Dendritic cell treated with granulocyte-macrophage colony-stimulating factor and Interleukin-4, amounts not matched to agents 40 ng/mL and 50 ng/mL, for 4 days (primary cell): ENCODE data around the gene NEDD9.

ENCODE experiments used
- H3K27ac Mint-ChIP-seq: one replicate; pipeline ENCODE4 v1.8.0; 2022; ENCODE audit warnings: mild to moderate bottlenecking, mixed read lengths
- H3K27me3 Mint-ChIP-seq: one replicate; pipeline ENCODE4 v1.8.0; 2022; ENCODE audit warnings: mild to moderate bottlenecking, mixed read lengths
- H3K36me3 Mint-ChIP-seq: one replicate; pipeline ENCODE4 v1.8.0; 2022; ENCODE audit warnings: low read depth, mixed read lengths
- H3K4me1 Mint-ChIP-seq: one replicate; pipeline ENCODE4 v1.8.0; 2022; ENCODE audit warnings: low read depth, mixed read lengths
- H3K4me3 Mint-ChIP-seq: one replicate; pipeline ENCODE4 v1.8.0; 2022; ENCODE audit warnings: mild to moderate bottlenecking, moderate library complexity, mixed read lengths
- H3K9me3 Mint-ChIP-seq: one replicate; pipeline ENCODE4 v1.8.0; 2022; ENCODE audit warnings: mixed read lengths
- intact Hi-C: fragments of 100-400 bp; cut with micrococcal nuclease; formaldehyde crosslinking; loops from one replicate; pipeline ENCODE4 v1.15.0; 2022

The NEDD9 gene

GRCh38 chr6:11166948-11167347 is 65.5 kb downstream of the NEDD9 start:
- H3K4me1 Mint-ChIP-seq, result no peaks in the 10 kb centered on the region
- no peaks in the 10 kb centered on the region for H3K36me3 Mint-ChIP-seq
- H3K4me3 Mint-ChIP-seq, result no peak overlapping the region
- intact Hi-C loops, result no loop called here
- no peak overlapping the region for H3K27ac Mint-ChIP-seq
- no peaks in the 10 kb centered on the region for H3K9me3 Mint-ChIP-seq
- peaks cover 2% of the 10 kb centered on the region for H3K27me3 Mint-ChIP-seq

GRCh38 chr6:11164717-11165646 is 67.5 kb downstream of the NEDD9 start:
- Mint-ChIP-seq H3K4me1 (no peaks in the 10 kb centered on the region), H3K27ac (no peak overlapping the region), H3K36me3 (no peaks in the 10 kb centered on the region), H3K27me3 (no peaks in the 10 kb centered on the region), H3K4me3 (no peak overlapping the region), H3K9me3 (no peaks in the 10 kb centered on the region)
- intact Hi-C loops, result no loop called here

GRCh38 chr6:11163932-11164331 is 68.5 kb downstream of the NEDD9 start:
- H3K27me3 Mint-ChIP-seq, result no peaks in the 10 kb centered on the region
- H3K27ac Mint-ChIP-seq, result no peak overlapping the region
- H3K36me3 Mint-ChIP-seq, result no peaks in the 10 kb centered on the region
- intact Hi-C loops, result no loop called here
- H3K4me3 Mint-ChIP-seq, result no peak overlapping the region
- H3K4me1 Mint-ChIP-seq, result no peaks in the 10 kb centered on the region
- no peaks in the 10 kb centered on the region for H3K9me3 Mint-ChIP-seq

GRCh38 chr6:11162262-11162661 is 70.2 kb downstream of the NEDD9 start:
- no peak overlapping the region for H3K27ac Mint-ChIP-seq
- H3K36me3 Mint-ChIP-seq, result no peaks in the 10 kb centered on the region
- H3K9me3 Mint-ChIP-seq, result no peaks in the 10 kb centered on the region
- no peaks in the 10 kb centered on the region for H3K27me3 Mint-ChIP-seq
- no peak overlapping the region for H3K4me3 Mint-ChIP-seq
- H3K4me1 Mint-ChIP-seq, result no peaks in the 10 kb centered on the region
- intact Hi-C loops, result no loop called here

GRCh38 chr6:11161031-11161956 is 71.2 kb downstream of the NEDD9 start:
- Mint-ChIP-seq H3K27me3 (no peaks in the 10 kb centered on the region), H3K4me1 (no peaks in the 10 kb centered on the region)

GRCh38 chr6:11160199-11160598 is 72.3 kb downstream of the NEDD9 start:
- no peaks in the 10 kb centered on the region for H3K9me3 Mint-ChIP-seq
- intact Hi-C loops, result no loop called here

More at GRCh38 chr6:11161031-11161956, 71.2 kb downstream of the NEDD9 start:
- Mint-ChIP-seq H3K36me3 (no peaks in the 10 kb centered on the region), H3K27ac (no peak overlapping the region), H3K4me3 (no peak overlapping the region), H3K9me3 (no peaks in the 10 kb centered on the region)
- intact Hi-C loops, result no loop called here

GRCh38 chr6:11155589-11155988 is 76.9 kb downstream of the NEDD9 start:
- H3K27me3 Mint-ChIP-seq, result peaks cover 7% of the 10 kb centered on the region
- no peaks in the 10 kb centered on the region for H3K36me3 Mint-ChIP-seq
- no peak overlapping the region for H3K27ac Mint-ChIP-seq
- intact Hi-C loops, result no loop called here
- no peaks in the 10 kb centered on the region for H3K9me3 Mint-ChIP-seq
- H3K4me3 Mint-ChIP-seq, result no peak overlapping the region
- H3K4me1 Mint-ChIP-seq, result peaks cover 7% of the 10 kb centered on the region

More at GRCh38 chr6:11160199-11160598, 72.3 kb downstream of the NEDD9 start:
- no peaks in the 10 kb centered on the region for H3K27me3 Mint-ChIP-seq
- no peaks in the 10 kb centered on the region for H3K36me3 Mint-ChIP-seq
- H3K4me3 Mint-ChIP-seq, result no peak overlapping the region
- no peak overlapping the region for H3K27ac Mint-ChIP-seq
- H3K4me1 Mint-ChIP-seq, result no peaks in the 10 kb centered on the region

GRCh38 chr6:11153447-11153846 is 79.0 kb downstream of the NEDD9 start:
- intact Hi-C loops, result no loop called here
- no peak overlapping the region for H3K27ac Mint-ChIP-seq
- peaks cover 7% of the 10 kb centered on the region for H3K4me1 Mint-ChIP-seq
- H3K4me3 Mint-ChIP-seq, result no peak overlapping the region
- no peaks in the 10 kb centered on the region for H3K9me3 Mint-ChIP-seq
- peaks cover 7% of the 10 kb centered on the region for H3K27me3 Mint-ChIP-seq
- H3K36me3 Mint-ChIP-seq, result no peaks in the 10 kb centered on the region

GRCh38 chr6:11152581-11152980 is 79.9 kb downstream of the NEDD9 start:
- H3K4me1 Mint-ChIP-seq, result peaks cover 7% of the 10 kb centered on the region
- no peak overlapping the region for H3K27ac Mint-ChIP-seq

GRCh38 chr6:11151488-11151887 is 81.0 kb downstream of the NEDD9 start:
- peaks cover 7% of the 10 kb centered on the region for H3K27me3 Mint-ChIP-seq
- no peak overlapping the region for H3K4me3 Mint-ChIP-seq
- intact Hi-C loops, result no loop called here
- H3K4me1 Mint-ChIP-seq, result peaks cover 7% of the 10 kb centered on the region
- H3K36me3 Mint-ChIP-seq, result no peaks in the 10 kb centered on the region
- no peak overlapping the region for H3K27ac Mint-ChIP-seq
- no peaks in the 10 kb centered on the region for H3K9me3 Mint-ChIP-seq

More at GRCh38 chr6:11152581-11152980, 79.9 kb downstream of the NEDD9 start:
- peaks cover 7% of the 10 kb centered on the region for H3K27me3 Mint-ChIP-seq
- no peaks in the 10 kb centered on the region for H3K9me3 Mint-ChIP-seq
- no peaks in the 10 kb centered on the region for H3K36me3 Mint-ChIP-seq
- H3K4me3 Mint-ChIP-seq, result no peak overlapping the region
- intact Hi-C loops, result no loop called here

GRCh38 chr6:11149551-11149950 is 82.9 kb downstream of the NEDD9 start:
- H3K27me3 Mint-ChIP-seq, result peaks cover 3% of the 10 kb centered on the region
- H3K4me3 Mint-ChIP-seq, result no peak overlapping the region
- H3K9me3 Mint-ChIP-seq, result no peaks in the 10 kb centered on the region

GRCh38 chr6:11146117-11146826 is 86.2 kb downstream of the NEDD9 start:
- Mint-ChIP-seq H3K27ac (no peak overlapping the region), H3K27me3 (no peaks in the 10 kb centered on the region), H3K9me3 (no peaks in the 10 kb centered on the region), H3K4me3 (no peak overlapping the region), H3K36me3 (no peaks in the 10 kb centered on the region), H3K4me1 (peaks cover 34% of the 10 kb centered on the region)
- intact Hi-C loops, result no loop called here

More at GRCh38 chr6:11149551-11149950, 82.9 kb downstream of the NEDD9 start:
- Mint-ChIP-seq H3K36me3 (no peaks in the 10 kb centered on the region), H3K4me1 (peaks cover 9% of the 10 kb centered on the region), H3K27ac (no peak overlapping the region)
- intact Hi-C loops, result no loop called here

- Mint-ChIP-seq H3K4me1 (peaks cover 46% of the 10 kb centered on the region), H3K27me3 (no peaks in the 10 kb centered on the region), H3K27ac (no peak overlapping the region), H3K36me3 (no peaks in the 10 kb centered on the region), H3K9me3 (no peaks in the 10 kb centered on the region), H3K4me3 (no peak overlapping the region)
- intact Hi-C loops, result loop anchor here (1.0 kb wide), 2 partner anchors 352 to 431 kb away; no protein-coding TSS in a partner anchor
These were observed 88.0 kb downstream of the NEDD9 start for GRCh38 chr6:11144393-11144851.
